WTC11 (cell line): ENCODE measurements around the gene LZTS2. TPM values are rescaled to one million over a fixed set of nuclear protein-coding genes. Genes with fewer than 3 reads are reported as not detected.

Source experiments
- ATAC-seq: fragments of 200-7000 bp; cut with Tn5 transposase; 2 replicates; pipeline ENCODE4 v1.10.0; 2021; ENCODE audit warnings: mild to moderate bottlenecking, moderate library complexity
- CTCF ChIA-PET: fragments of 300-600 bp; sonication (Branson Sonifier 250); formaldehyde crosslinking; loops from one replicate; lab custom pipeline; 2021; ENCODE audit warnings: antibody characterized with exemption; lab: Charles Lee
- POLR2A ChIA-PET: fragments of 350-600 bp; sonication (Branson Sonifier 250); formaldehyde crosslinking; loops from one replicate; lab custom pipeline; 2021; ENCODE audit warnings: antibody characterized with exemption; lab: Charles Lee
- DNase-seq: peaks from one replicate; pipeline ENCODE4 v3.0.0; 2021; ENCODE audit warnings: low spot score
- H3K27ac Mint-ChIP-seq: 2 replicates; pipeline ENCODE4 v1.8.0; 2021; ENCODE audit warnings: mixed read lengths
- H3K27me3 Mint-ChIP-seq: 2 replicates; pipeline ENCODE4 v1.8.0; 2021; ENCODE audit warnings: low read depth, mild to moderate bottlenecking, moderate library complexity, mixed read lengths
- H3K36me3 Mint-ChIP-seq: 2 replicates; pipeline ENCODE4 v1.8.0; 2021; ENCODE audit warnings: mixed read lengths
- H3K4me1 Mint-ChIP-seq: 2 replicates; pipeline ENCODE4 v1.8.0; 2022; ENCODE audit warnings: mixed read lengths
- H3K4me3 Mint-ChIP-seq: 2 replicates; pipeline ENCODE4 v1.8.0; 2021; ENCODE audit warnings: mild to moderate bottlenecking, moderate library complexity, mixed read lengths
- H3K9me3 Mint-ChIP-seq: 2 replicates; pipeline ENCODE4 v1.8.0; 2021; ENCODE audit warnings: mixed read lengths
- CREB1 ChIP-seq: sonication (generic); formaldehyde crosslinking; IDR thresholded peaks from 2 replicates; pipeline ENCODE4 v1.8.0; 2023; ENCODE audit warnings: mild to moderate bottlenecking, missing genetic modification reagents
- ESRRA ChIP-seq: sonication (generic); formaldehyde crosslinking; IDR thresholded peaks from 2 replicates; pipeline ENCODE4 v1.8.1; 2022; ENCODE audit warnings: mild to moderate bottlenecking, missing genetic modification reagents, borderline replicate concordance
- FOXJ3 ChIP-seq: sonication (generic); formaldehyde crosslinking; IDR thresholded peaks from 2 replicates; pipeline ENCODE4 v1.9.0; 2021; ENCODE audit warnings: missing genetic modification reagents, mild to moderate bottlenecking, borderline replicate concordance
- FOXK1 ChIP-seq: sonication (generic); formaldehyde crosslinking; IDR thresholded peaks from 2 replicates; pipeline ENCODE4 v1.8.0; 2022; ENCODE audit warnings: mild to moderate bottlenecking, moderate library complexity, missing genetic modification reagents
- IRF2 ChIP-seq: sonication (generic); formaldehyde crosslinking; IDR thresholded peaks from 2 replicates; pipeline ENCODE4 v1.8.0; 2022; ENCODE audit warnings: low read depth, missing genetic modification reagents, borderline replicate concordance
- NR2C2 ChIP-seq: sonication (generic); formaldehyde crosslinking; IDR thresholded peaks from 2 replicates; pipeline ENCODE4 v1.8.0; 2022; ENCODE audit warnings: mild to moderate bottlenecking, missing genetic modification reagents
- SP1 ChIP-seq: sonication (generic); formaldehyde crosslinking; conservative IDR thresholded peaks from 2 replicates; pipeline ENCODE4 v1.8.1; 2022; ENCODE audit warnings: missing genetic modification reagents
- TEAD1 ChIP-seq: sonication (generic); formaldehyde crosslinking; IDR thresholded peaks from 2 replicates; pipeline ENCODE4 v1.8.0; 2022; ENCODE audit warnings: mild to moderate bottlenecking, missing genetic modification reagents
- ZNF138 ChIP-seq: sonication (generic); formaldehyde crosslinking; conservative IDR thresholded peaks from 2 replicates; pipeline ENCODE4 v1.8.1; 2022; ENCODE audit warnings: mild to moderate bottlenecking, moderate library complexity, missing genetic modification reagents
- ZNF263 ChIP-seq: sonication (generic); formaldehyde crosslinking; IDR thresholded peaks from 2 replicates; pipeline ENCODE4 v1.8.1; 2022; ENCODE audit warnings: low read depth, mild to moderate bottlenecking, moderate library complexity, missing genetic modification reagents
- ZNF671 ChIP-seq: fragments of 250-450 bp; sonication (Bioruptor Pico); IDR thresholded peaks from 2 replicates; pipeline ENCODE4 v1.8.0; 2021; ENCODE audit warnings: mild to moderate bottlenecking
- total RNA-seq: library from RNA; stranded (reverse); gene quantifications from 3 replicates; pipeline ENCODE4 v1.2.3, GENCODE V29; 2021
- TF ChIP-seq, protein P1 (sequence below): sonication (generic); formaldehyde crosslinking; IDR thresholded peaks from 2 replicates; pipeline ENCODE4 v1.8.0; 2022; ENCODE audit warnings: missing genetic modification reagents
- TF ChIP-seq, protein P2 (sequence below): sonication (generic); formaldehyde crosslinking; IDR thresholded peaks from 2 replicates; pipeline ENCODE4 v1.8.1; 2022; ENCODE audit warnings: missing genetic modification reagents, borderline replicate concordance
- TF ChIP-seq, protein P3 (sequence below): fragments of 250-450 bp; sonication (Bioruptor Pico); IDR thresholded peaks from 2 replicates; pipeline ENCODE4 v2.1.2; 2022; ENCODE audit warnings: mild to moderate bottlenecking, moderate library complexity
- TF ChIP-seq, protein P4 (sequence below): sonication (generic); formaldehyde crosslinking; IDR thresholded peaks from 2 replicates; pipeline ENCODE4 v1.8.1; 2023; ENCODE audit warnings: mild to moderate bottlenecking, missing genetic modification reagents

Gene LZTS2
- total RNA-seq, 1 experiment from 2014 or later = 84.6 TPM

DNA sequence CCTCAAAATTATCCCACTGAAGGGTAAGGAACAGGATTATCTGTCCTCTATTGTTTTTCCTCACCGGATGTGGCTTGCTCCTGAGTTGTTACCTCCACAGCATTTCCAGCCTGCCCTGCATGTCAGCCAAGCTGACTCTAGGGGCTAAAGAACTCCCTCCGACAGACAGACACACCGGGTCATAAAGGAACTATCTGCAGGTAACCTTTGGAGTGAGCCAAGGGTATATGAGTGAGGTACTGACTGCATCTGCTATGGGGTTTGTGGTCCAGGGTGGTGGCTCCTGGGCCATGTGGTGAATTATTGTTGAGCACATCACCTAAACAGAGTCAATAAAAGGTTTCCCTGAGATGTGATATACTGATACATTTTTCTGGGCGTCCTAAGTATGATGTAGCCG is 55.3 kb downstream of the LZTS2 start:
- peaks cover 22% of the 10 kb centered on the region for H3K27me3 Mint-ChIP-seq
- H3K36me3 Mint-ChIP-seq = peaks cover 3% of the 10 kb centered on the region; the same call in 1 of the 2 replicates
- DNase-seq (no peak), ATAC-seq (no peak)
- POLR2A ChIA-PET = no interaction called here
- CTCF ChIA-PET = interaction anchor here (0.7 to 10.4 kb wide), 9 partner anchors 9 to 107 kb away, joined by 3 to 181 read pairs (median 4); no protein-coding TSS in a partner anchor
- TF ChIP-seq ZNF263 (no peak), SP1 (CRISPR knock-in tag) (no peak), CREB1 (CRISPR knock-in tag) (no peak), FOXK1 (CRISPR knock-in tag) (no peak), ZNF671 (CRISPR knock-in tag) (no peak), FOXJ3 (CRISPR knock-in tag) (no peak), ESRRA (CRISPR knock-in tag) (no peak), IRF2 (CRISPR knock-in tag) (no peak), ZNF138 (CRISPR knock-in tag) (no peak)
- TF ChIP-seq, protein P1, sequence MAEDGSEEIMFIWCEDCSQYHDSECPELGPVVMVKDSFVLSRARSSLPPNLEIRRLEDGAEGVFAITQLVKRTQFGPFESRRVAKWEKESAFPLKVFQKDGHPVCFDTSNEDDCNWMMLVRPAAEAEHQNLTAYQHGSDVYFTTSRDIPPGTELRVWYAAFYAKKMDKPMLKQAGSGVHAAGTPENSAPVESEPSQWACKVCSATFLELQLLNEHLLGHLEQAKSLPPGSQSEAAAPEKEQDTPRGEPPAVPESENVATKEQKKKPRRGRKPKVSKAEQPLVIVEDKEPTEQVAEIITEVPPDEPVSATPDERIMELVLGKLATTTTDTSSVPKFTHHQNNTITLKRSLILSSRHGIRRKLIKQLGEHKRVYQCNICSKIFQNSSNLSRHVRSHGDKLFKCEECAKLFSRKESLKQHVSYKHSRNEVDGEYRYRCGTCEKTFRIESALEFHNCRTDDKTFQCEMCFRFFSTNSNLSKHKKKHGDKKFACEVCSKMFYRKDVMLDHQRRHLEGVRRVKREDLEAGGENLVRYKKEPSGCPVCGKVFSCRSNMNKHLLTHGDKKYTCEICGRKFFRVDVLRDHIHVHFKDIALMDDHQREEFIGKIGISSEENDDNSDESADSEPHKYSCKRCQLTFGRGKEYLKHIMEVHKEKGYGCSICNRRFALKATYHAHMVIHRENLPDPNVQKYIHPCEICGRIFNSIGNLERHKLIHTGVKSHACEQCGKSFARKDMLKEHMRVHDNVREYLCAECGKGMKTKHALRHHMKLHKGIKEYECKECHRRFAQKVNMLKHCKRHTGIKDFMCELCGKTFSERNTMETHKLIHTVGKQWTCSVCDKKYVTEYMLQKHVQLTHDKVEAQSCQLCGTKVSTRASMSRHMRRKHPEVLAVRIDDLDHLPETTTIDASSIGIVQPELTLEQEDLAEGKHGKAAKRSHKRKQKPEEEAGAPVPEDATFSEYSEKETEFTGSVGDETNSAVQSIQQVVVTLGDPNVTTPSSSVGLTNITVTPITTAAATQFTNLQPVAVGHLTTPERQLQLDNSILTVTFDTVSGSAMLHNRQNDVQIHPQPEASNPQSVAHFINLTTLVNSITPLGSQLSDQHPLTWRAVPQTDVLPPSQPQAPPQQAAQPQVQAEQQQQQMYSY (CRISPR knock-in tag) = no peak
- TF ChIP-seq, protein P2, sequence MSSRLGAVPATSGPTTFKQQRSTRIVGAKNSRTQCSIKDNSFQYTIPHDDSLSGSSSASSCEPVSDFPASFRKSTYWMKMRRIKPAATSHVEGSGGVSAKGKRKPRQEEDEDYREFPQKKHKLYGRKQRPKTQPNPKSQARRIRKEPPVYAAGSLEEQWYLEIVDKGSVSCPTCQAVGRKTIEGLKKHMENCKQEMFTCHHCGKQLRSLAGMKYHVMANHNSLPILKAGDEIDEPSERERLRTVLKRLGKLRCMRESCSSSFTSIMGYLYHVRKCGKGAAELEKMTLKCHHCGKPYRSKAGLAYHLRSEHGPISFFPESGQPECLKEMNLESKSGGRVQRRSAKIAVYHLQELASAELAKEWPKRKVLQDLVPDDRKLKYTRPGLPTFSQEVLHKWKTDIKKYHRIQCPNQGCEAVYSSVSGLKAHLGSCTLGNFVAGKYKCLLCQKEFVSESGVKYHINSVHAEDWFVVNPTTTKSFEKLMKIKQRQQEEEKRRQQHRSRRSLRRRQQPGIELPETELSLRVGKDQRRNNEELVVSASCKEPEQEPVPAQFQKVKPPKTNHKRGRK = no peak
- TF ChIP-seq, protein P3, sequence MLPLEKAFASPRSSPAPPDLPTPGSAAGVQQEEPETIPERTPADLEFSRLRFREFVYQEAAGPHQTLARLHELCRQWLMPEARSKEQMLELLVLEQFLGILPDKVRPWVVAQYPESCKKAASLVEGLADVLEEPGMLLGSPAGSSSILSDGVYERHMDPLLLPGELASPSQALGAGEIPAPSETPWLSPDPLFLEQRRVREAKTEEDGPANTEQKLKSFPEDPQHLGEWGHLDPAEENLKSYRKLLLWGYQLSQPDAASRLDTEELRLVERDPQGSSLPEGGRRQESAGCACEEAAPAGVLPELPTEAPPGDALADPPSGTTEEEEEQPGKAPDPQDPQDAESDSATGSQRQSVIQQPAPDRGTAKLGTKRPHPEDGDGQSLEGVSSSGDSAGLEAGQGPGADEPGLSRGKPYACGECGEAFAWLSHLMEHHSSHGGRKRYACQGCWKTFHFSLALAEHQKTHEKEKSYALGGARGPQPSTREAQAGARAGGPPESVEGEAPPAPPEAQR = no peak
- no peaks in the 10 kb centered on the region for H3K9me3 Mint-ChIP-seq
- H3K4me3 Mint-ChIP-seq = no peak overlapping the region
- H3K4me1 Mint-ChIP-seq = peaks cover 20% of the 10 kb centered on the region
- no peak overlapping the region for H3K27ac Mint-ChIP-seq

DNA sequence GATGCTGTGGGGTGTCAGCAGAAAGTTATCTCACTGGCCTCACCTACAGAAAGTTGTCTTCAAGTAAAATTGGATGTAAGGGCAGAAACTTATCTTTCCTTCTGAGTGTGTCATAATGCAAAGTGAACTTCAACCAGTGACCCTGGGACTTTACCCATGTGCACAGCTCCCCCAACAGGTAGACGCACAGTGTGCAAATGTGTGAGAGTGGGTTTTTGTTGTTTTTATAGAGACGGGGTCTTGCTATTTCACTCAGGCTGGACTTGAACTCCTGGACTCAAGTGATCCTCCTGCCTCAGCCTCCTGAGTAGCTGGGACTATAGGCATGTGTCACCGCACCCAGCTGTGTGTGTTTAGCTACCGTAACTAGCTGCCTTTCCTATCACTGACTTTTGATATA is 55.8 kb downstream of the LZTS2 start:
- peaks cover 17% of the 10 kb centered on the region for H3K27me3 Mint-ChIP-seq
- DNase-seq (no peak), ATAC-seq (no peak)
- H3K4me3 Mint-ChIP-seq = no peak overlapping the region
- no peak overlapping the region for H3K27ac Mint-ChIP-seq
- ChIA-PET POLR2A (interaction anchor here (0.6 kb wide), 1 partner anchor 14 kb away, joined by 3 read pairs; no protein-coding TSS in a partner anchor), CTCF (interaction anchor here (0.7 to 10.4 kb wide), 9 partner anchors 9 to 106 kb away, joined by 3 to 181 read pairs (median 4); no protein-coding TSS in a partner anchor)
- H3K9me3 Mint-ChIP-seq = no peaks in the 10 kb centered on the region
- H3K36me3 Mint-ChIP-seq = peaks cover 3% of the 10 kb centered on the region; the same call in 1 of the 2 replicates
- peaks cover 20% of the 10 kb centered on the region for H3K4me1 Mint-ChIP-seq
- TF ChIP-seq, protein P4, sequence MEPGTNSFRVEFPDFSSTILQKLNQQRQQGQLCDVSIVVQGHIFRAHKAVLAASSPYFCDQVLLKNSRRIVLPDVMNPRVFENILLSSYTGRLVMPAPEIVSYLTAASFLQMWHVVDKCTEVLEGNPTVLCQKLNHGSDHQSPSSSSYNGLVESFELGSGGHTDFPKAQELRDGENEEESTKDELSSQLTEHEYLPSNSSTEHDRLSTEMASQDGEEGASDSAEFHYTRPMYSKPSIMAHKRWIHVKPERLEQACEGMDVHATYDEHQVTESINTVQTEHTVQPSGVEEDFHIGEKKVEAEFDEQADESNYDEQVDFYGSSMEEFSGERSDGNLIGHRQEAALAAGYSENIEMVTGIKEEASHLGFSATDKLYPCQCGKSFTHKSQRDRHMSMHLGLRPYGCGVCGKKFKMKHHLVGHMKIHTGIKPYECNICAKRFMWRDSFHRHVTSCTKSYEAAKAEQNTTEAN (CRISPR knock-in tag) = no peak
- no peak for TF ChIP-seq TEAD1
- TF ChIP-seq NR2C2 (CRISPR knock-in tag) = no peak
